Ureter (tissue), 1 donor: ENCODE measurements around the gene SNAPC3. TPM values are rescaled to one million over a fixed set of nuclear protein-coding genes. Genes with fewer than 3 reads are reported as not detected.

Experiments
- DNase-seq: peaks from one replicate; pipeline ENCODE4 v3.0.0-alpha.2; 2020; ENCODE audit warnings: low spot score
- total RNA-seq: library from RNA; stranded (reverse); gene quantifications from one replicate; pipeline ENCODE4 v1.2.4, GENCODE V29; 2023
- donor health status: DM: yes; HTN: yes; CAD: no.

The SNAPC3 gene
- total RNA-seq, 1 donor from 2014 or later = 40.5 TPM

- DNase-seq = no peak
These were observed 69.9 kb downstream of the SNAPC3 start for GRCh38 chr9:15492485-15493150.

- DNase-seq = no peak
These were observed 75.7 kb downstream of the SNAPC3 start for GRCh38 chr9:15498246-15498995.

GRCh38 chr9:15499139-15499538, 76.5 kb downstream of the SNAPC3 start:
- DNase-seq = no peak

- no peak for DNase-seq
These were observed 78.5 kb downstream of the SNAPC3 start for GRCh38 chr9:15501179-15501578.

- no peak for DNase-seq
These were observed 79.1 kb downstream of the SNAPC3 start for GRCh38 chr9:15501803-15502202.

- no peak for DNase-seq
These were observed 83.2 kb downstream of the SNAPC3 start for GRCh38 chr9:15505921-15506320.

GRCh38 chr9:15509931-15510788, 87.5 kb downstream of the SNAPC3 start:
- DNase-seq = no peak

GRCh38 chr9:15510789-15511575, 88.3 kb downstream of the SNAPC3 start, which contains the start of gene PSIP1:
Gene PSIP1, minus strand, starts transcription at chr9:15510970. Its CDS starts 782 bp downstream, at chr9:15510188.
- peak; percentile 77 for DNase-seq

Other genes with a start within 250 kb of the SNAPC3 start
- 18.6 TPM for gene TTC39B, start 115.7 kb upstream of the SNAPC3 start, total RNA-seq
- 32.2 TPM for gene PSIP1, start 88.1 kb downstream of the SNAPC3 start, total RNA-seq
- 4.5 TPM for gene CCDC171, start 130.2 kb downstream of the SNAPC3 start, total RNA-seq